ENCODE results near the gene CDH15.
"Not testable (repeated sequence)": the region's sequence is repeated elsewhere in the genome, so short reads cannot be mapped to it uniquely, and the experiment has no call there.

The CDH15 gene

DNA sequence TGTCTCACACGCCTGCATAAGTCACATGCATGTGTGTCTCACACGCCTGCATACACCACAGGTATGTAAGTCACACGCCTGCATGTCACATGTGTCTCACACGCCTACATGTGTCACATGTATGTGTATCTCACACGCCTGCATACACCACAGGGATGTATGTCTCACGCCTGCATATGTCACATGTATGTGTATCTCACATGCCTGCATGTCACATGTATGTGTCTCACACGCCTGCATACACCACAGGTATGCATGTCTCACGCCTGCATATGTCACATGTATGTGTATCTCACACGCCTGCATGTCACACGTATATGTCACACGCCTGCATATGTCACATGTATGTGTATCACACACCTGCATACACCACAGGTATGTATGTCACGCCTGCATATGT is 13.8 kb upstream of the CDH15 start:
- DNase-seq = no peak

GRCh38 chr16:89159066-89159849 is 12.3 kb upstream of the CDH15 start:
- DNase-seq = no peak

GRCh38 chr16:89159850-89160354 is 11.6 kb upstream of the CDH15 start:
- no peak for DNase-seq

- DNase-seq = no peak
Observed at GRCh38 chr16:89160977-89161701, 10.4 kb upstream of the CDH15 start.

DNA sequence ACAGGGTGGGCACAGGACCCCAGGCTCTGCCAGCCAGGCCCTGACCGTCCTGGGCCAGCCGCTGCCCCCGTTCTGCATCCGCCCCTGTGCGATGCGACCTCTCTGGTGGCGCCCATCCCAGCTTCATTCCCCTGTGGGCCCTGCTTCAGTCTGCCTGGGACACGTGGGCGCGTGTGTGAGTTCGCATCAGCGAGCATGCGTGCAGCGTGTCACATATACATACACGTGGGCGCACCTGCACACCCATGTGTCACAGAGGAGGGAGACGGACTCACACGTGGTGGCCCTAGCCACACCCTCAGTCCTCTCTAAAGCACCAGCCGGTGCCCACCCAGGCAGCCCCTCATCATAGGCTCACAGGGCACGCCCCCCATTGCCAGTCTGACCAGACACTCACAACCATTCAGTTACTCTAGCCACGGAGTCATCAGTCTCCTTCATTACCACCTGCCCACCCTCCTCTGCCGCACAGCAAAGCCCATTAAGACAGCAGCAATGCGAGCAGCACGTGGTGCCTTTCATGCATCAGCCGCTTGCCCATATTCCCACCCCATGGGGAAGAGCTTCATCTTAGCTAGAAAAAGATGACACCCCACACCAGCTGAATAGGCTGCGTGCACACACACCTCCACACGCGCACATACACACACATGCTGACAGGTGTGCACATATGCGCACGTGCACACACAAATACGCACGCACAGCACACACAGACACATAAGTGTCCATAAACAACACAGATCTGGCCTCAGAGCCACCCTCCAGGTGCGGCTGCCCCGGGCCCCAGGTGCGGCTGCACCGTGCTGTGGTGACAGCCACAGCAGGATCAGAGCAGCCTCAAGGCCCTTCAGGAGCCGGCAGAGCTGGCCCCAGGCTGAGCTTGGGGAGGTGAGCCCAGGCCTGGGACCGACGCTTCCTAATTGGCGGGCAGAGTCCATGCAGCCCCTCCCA is 9.5 kb upstream of the CDH15 start:
- DNase-seq = no peak

DNA sequence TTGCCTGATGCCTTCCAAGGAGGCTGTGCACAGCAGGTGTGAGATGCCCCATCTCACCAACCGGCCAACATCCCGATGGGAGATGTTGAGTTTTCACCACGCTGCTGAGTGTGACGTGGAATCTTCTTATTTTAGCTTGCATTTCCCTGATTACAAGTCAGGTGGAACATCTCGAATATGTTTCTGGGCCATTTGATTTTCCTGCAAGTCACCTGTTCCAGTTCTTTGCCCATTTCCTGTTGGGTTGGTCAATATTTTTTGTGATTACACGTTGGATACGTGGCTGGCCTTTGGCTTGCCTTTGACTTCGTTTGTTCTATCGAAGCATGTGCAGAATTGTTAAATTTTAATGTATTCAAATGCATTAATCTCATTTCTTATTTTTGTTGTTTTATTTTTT is 8.3 kb upstream of the CDH15 start:
- DNase-seq = no peak

DNA sequence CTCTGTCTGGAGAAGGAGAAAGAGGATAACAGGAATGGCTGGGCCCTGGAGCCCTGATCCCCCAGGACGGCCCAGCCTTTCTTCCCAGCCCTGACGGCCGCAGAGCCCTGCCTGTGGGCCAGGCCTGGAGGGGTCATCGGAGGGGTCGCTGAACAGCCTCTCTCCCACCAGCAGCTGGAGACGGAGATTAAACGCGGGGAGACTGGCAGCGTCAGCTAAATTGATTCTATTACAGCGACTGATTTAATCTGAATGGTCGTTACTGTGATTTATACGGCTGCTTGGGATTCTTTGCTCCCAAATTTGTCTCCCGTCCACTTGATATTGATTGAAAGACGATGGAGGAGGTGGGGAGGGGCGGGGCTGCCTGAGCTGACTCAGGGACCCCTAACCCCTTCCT is 7.1 kb upstream of the CDH15 start:
- DNase-seq = no peak

DNA sequence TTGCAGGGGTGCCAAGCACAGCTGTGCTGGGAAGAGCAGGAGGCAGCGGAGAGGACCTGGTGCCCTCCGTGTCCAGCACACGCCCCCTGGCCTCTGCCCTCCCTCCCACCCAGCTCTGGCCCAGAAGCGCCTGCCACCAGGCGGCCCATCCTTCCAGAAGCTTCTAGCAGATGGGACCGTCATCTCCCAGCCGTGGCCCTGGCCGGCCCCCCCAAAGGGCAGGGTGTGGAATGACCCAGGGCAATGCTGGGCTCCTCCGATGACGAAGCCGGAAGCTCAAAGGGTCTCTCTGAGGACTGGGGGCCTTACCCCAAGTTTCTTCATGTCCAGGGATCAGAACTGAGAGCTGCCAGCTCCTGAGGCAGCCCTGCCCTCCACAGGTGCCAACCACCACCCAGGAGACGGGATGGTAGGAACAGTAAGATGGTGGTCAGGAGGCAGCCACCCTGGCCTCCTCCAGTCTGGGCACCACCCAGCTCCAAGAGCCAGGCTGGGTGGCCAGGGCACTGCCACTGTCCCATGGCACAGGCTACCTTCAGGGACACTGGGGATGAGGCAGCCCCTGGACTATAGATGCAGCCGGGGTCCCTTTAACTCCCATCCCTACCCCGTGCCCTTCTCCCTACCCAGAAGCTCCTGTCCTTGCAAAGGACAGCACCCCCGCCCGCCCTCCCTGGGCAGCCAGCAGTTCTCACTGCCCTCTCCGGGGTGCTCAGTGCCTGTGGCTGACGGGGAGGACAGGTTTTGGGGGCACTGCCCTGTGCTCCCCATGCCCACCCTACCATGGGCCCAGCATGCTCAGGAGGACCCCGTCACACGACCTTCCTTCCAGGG is 6.5 kb upstream of the CDH15 start:
- no peak for DNase-seq

GRCh38 chr16:89165681-89165979 is 5.9 kb upstream of the CDH15 start:
- DNase-seq = not testable (repeated sequence)

DNA sequence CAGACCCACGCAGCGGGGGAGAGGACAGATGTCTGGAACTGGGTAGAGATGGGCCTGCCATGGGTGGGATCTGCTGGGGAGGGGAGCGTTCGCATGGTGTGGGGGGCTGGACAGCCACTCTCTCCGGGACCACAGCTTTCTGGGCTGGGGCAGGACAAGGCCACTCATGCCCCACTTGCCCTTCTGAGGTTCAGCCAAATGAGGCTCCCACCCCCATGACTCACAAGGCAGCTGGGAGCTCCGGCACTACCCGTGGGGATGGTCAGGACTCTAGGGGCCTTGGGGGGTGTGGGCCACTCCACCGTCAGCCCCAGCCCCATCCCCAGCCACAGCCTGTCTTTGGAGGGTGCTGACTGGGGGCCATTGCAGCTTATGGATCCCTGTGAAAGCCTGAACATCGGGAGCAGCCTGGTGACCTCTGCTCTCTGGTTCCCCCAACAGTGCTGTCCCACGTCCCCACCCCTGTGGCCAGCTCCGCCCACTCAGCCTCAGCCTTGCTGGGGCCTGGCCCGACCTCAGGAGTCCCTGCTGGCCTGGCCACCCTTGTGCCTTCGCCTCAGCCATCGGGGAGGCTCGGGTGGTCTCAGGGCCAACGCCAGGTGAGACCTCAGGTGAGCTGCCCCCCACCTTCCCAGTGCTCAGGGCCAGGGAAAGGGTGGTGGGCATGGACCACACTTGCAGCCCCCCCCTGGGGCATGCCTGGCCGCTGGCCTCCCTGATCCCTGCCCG is 4.7 kb upstream of the CDH15 start:
- no peak for DNase-seq

GRCh38 chr16:89167425-89167941 is 4.1 kb upstream of the CDH15 start:
- DNase-seq = peak; percentile 85

DNA sequence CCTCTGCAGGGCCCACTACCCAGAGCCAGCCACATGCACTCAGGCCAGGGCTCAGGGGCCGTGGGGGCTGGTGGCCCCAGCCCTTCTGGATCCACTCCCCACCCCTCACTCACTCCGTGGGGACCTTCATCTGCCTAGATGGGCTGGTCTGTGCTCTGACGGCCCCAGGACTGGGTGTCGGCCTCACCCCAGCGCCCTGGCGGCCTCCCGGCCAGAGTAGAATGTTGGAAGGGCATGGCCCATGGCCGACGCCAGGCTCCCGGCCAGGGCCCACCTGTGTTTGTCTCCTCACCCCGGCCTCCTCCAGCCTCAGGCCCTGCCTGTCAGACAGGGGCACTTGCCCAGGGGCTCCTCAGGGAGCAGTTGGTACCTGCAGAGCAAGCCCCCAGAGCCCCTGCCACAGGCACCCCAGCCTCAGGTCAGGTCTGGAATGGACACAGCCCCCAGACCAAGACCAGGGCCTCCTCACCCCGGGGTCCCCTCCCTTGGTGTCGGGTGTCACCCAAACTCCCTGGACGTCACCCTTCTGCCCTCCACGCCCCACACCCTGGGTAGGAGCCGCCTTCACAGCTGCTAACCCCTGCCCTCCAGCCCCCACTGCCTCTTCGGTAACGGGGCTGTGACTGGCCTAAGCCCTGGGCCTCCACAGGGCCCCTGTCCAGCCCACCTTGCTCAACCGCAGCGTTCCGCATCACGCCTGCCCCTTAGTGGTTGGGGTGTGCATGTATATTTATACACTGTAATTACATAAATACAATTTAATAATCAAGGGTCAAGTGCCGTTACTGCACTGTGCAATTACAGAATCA is 3.0 kb upstream of the CDH15 start:
- no peak for DNase-seq

DNA sequence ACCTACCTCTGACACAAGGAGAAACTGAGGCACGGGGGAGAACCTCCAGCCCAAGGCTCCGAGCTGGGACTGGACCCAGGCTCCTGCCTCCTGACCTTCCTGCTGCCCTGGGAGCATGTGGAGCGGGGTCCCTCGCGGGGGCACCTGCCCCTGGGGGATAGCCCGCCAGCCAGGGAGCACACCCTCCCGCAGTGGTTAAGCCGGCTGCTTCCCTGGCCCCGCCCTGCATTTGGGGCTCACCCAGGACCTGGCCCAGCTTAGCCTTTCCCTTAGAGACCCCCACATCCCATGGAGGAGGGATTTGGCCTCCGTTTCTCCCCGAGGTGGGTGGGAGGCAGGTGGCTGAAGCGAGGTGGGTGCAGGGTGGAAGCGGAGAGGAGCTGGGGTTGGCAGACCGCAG is 1.8 kb upstream of the CDH15 start:
- no peak for DNase-seq

GRCh38 chr16:89170346-89171215 is 967 bp upstream of the CDH15 start:
- DNase-seq = no peak

DNA sequence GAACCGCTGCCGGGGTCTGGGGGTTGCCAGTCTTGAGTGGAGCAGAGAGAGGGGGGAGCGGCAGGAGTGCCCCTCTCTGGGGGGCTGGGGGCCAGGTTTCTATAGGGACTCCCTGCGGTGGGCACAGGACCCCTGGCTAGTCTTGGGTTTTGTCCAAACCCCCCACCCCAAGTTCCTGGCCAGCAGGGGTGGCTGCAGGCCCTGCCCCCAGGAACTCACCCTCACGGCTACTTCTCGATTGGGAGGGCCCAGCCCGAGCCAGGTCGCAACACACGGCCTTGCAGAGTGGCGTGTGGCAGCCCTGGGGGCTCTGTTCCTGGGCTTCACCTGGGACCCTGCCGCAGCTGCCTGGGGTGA is 601 bp downstream of the CDH15 start:
- DNase-seq = no peak

DNA sequence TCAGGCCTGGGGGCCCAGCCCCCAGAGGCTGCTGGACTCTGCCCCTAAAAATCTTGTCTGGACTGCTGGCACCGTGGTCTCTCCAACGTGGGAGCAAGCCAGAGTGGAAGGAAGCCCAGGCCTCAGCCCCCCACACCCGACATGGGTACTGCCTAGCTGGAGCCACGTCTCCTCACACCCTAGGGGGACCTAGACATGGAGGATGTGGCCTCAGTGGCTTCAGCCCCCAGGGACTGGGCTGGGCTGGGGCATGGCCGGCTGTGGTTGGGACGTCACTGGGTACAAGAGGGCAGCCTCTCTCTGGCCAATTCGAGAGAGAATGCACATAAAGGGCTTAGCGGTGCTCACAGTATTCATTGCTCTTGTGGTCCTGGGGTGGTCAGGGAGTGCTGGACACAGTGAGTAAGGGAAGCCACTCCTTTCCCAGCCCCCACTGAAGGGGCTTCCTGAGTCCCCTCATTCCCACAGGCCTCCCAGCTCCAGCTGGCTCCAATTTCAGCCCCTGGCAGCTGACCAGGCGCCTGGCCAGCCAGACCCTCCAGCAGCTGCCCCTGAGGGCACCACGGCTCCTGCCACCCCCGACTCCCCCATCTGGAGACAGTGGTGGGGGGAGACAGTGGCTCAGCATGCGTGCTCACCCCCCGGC is 1.1 kb downstream of the CDH15 start:
- peak; percentile 70 for DNase-seq

DNA sequence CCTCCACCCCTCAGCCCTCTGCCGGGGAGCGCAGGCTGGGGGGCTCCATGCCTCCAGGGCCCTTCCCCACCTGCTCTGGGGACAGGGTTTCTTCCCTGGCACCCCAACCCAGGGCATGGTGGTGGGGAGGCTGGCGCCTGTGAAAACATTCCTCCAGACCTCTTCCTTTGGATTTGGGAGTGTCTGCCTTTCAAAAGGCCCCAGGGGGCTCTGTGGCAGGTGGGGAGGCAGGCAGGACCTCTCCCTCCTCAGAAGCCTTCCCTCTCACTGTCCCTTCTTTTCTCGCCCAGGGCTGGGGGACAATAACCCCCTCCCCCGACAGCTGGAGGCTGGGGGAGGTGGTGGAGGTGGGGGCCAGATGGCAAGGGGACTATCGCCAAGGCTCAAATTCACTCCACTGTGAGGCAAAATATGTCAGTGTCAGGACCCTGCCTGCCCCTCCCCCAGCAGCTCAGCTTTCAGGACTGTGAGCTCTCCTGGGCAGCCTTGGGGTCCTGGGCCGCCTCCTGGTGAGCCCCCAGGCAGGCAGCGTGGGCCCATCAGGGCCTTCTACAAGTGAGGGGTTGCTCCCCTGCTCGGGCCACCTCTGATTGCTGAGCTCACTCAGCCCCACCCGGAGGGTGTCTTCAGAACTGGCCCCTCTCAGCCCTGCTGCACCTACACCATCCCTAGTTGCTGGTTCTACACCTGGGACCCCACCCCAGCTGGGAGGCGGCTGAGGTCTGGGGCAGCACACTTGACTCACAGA is 1.8 kb downstream of the CDH15 start:
- no peak for DNase-seq
